ENCODE measurements around the gene RASGRP2. TPM values are rescaled to one million over a fixed set of nuclear protein-coding genes. Genes with fewer than 3 reads are reported as not detected.

The RASGRP2 gene
- total RNA-seq, 1 experiment from 2014 or later, result 26.9 TPM

- no peak for DNase-seq
- Histone ChIP-seq H2AFZ (ENCODE audit: low read length) (no peak overlapping the region), H4K5ac (ENCODE audit: insufficient read length, low read depth, low read length) (no peak overlapping the region), H3K14ac (ENCODE audit: insufficient read depth, low read length) (no peak overlapping the region), H3K9me3 (ENCODE audit: control insufficient read depth, low read depth, low read length) (no peaks in the 10 kb centered on the region), H2BK20ac (ENCODE audit: low read depth, low read length, poor library complexity, severe bottlenecking) (no peak overlapping the region), H4K8ac (replicated peaks; ENCODE audit: insufficient read length, low read depth, low read length) (no peak overlapping the region), H3K79me2 (ENCODE audit: insufficient read depth, low read length) (no peaks in the 10 kb centered on the region), H3K4me2 (ENCODE audit: insufficient read depth, insufficient read length, low read length) (no peak overlapping the region), H3K79me1 (ENCODE audit: insufficient read depth, low read depth, low read length, poor library complexity, severe bottlenecking) (no peaks in the 10 kb centered on the region), H4K20me1 (ENCODE audit: control insufficient read depth, insufficient read depth, insufficient read length) (peaks cover 3% of the 10 kb centered on the region), H2BK15ac (ENCODE audit: low read depth, low read length) (no peak overlapping the region), H4K91ac (ENCODE audit: insufficient read length, low read depth, low read length) (no peak overlapping the region), H2AK5ac (ENCODE audit: insufficient read length, low read length) (no peak overlapping the region), H3K56ac (ENCODE audit: insufficient read length, low read depth, low read length) (no peak overlapping the region), H3K27ac (ENCODE audit: insufficient read length, low read depth, low read length) (no peak overlapping the region), H2BK12ac (ENCODE audit: insufficient read length, low read depth, low read length) (no peak overlapping the region), H3K4ac (ENCODE audit: low read depth, low read length) (no peak overlapping the region), H3K27me3 (ENCODE audit: insufficient read depth, low read length) (peaks cover 10% of the 10 kb centered on the region; the same call in 1 of the 2 replicates), H2BK5ac (ENCODE audit: insufficient read length, low read length) (no peak overlapping the region), H3T11ph (ENCODE audit: low read length) (no peak overlapping the region), H3K23ac (ENCODE audit: insufficient read length, low read depth, low read length) (no peak overlapping the region), H3K9ac (ENCODE audit: extremely low read depth, insufficient read length, low read length) (no peak overlapping the region), H2BK120ac (ENCODE audit: low read depth, low read length, poor library complexity, severe bottlenecking) (no peak overlapping the region), H3K4me1 (ENCODE audit: insufficient read depth, low read length) (peaks cover 4% of the 10 kb centered on the region; the same call in 1 of the 2 replicates), H3K23me2 (ENCODE audit: insufficient read length, low read depth, low read length, poor library complexity, severe bottlenecking) (no peaks in the 10 kb centered on the region), H3K18ac (ENCODE audit: insufficient read length, low read depth, low read length) (no peak overlapping the region)
- H3K36me3 Mint-ChIP-seq (ENCODE audit: insufficient read depth in 1 of 3, low read depth in 3 of 3), result no peaks in the 10 kb centered on the region; a peak in 1 of 7 replicates
- no peaks in the 10 kb centered on the region for H3K9me3 Mint-ChIP-seq
- no peak overlapping the region for H3K27ac Mint-ChIP-seq
- peaks cover 79% of the 10 kb centered on the region for H3K27me3 Mint-ChIP-seq (ENCODE audit: low read depth)
- no peak overlapping the region for H3K4me3 Mint-ChIP-seq
- peaks cover 9 to 50% of the 10 kb centered on the region in 2 experiments for H3K4me1 Mint-ChIP-seq
- no CpG with 5 or more reads among the region's 9 CpGs for WGBS (ENCODE audit: extremely low coverage, insufficient read length, low lambda C conversion rate)
- TF ChIP-seq, protein P1, sequence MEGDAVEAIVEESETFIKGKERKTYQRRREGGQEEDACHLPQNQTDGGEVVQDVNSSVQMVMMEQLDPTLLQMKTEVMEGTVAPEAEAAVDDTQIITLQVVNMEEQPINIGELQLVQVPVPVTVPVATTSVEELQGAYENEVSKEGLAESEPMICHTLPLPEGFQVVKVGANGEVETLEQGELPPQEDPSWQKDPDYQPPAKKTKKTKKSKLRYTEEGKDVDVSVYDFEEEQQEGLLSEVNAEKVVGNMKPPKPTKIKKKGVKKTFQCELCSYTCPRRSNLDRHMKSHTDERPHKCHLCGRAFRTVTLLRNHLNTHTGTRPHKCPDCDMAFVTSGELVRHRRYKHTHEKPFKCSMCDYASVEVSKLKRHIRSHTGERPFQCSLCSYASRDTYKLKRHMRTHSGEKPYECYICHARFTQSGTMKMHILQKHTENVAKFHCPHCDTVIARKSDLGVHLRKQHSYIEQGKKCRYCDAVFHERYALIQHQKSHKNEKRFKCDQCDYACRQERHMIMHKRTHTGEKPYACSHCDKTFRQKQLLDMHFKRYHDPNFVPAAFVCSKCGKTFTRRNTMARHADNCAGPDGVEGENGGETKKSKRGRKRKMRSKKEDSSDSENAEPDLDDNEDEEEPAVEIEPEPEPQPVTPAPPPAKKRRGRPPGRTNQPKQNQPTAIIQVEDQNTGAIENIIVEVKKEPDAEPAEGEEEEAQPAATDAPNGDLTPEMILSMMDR (conservative IDR thresholded peaks at IDR 0.05), result no peak
Observed at GRCh38 chr11:64720167-64720566, 23.8 kb downstream of the RASGRP2 start.
